GM12878 (cell line): Measurements from ENCODE around the gene BRD9. TPM values are rescaled to one million over a fixed set of nuclear protein-coding genes. Genes with fewer than 3 reads are reported as not detected.

Experiments used
- E2F4 ChIP-seq: IDR thresholded peaks from 2 replicates; pipeline ENCODE4 v1.6.1; 2012; ENCODE audit warnings: low read depth, low read length, improper control_type of control experiment
- EP300 ChIP-seq, 2 experiments: fragments of 150-350 bp in 1 of 2; IDR thresholded peaks; 2 replicates each; pipeline ENCODE4 v1.6.1; 2011 to 2012; ENCODE audit warnings: low read depth in 2 of 2, low read length in 2 of 2, borderline replicate concordance in 1 of 2, improper control_type of control experiment in 1 of 2, inconsistent platforms in 1 of 2; ENCODE audit not compliant: control insufficient read depth in 1 of 2
- EZH2 ChIP-seq: IDR thresholded peaks from 2 replicates; pipeline ENCODE4 v1.6.1; 2012; ENCODE audit warnings: low read depth, mild to moderate bottlenecking, control low read depth, inconsistent platforms, low read length, borderline replicate concordance; ENCODE audit not compliant: control insufficient read depth
- FOS ChIP-seq: IDR thresholded peaks from 3 replicates; pipeline ENCODE4 v1.6.1; 2011; ENCODE audit warnings: borderline replicate concordance; ENCODE audit not compliant: insufficient read length; ENCODE audit errors: extremely low read depth
- FOXM1 ChIP-seq: IDR thresholded peaks from 2 replicates; pipeline ENCODE4 v1.6.1; 2012; ENCODE audit warnings: low read depth, mild to moderate bottlenecking, inconsistent platforms, low read length, moderate library complexity
- GABPA ChIP-seq: IDR thresholded peaks from 2 replicates; pipeline ENCODE4 v1.6.1; 2014; ENCODE audit warnings: antibody characterized with exemption, low read depth, mild to moderate bottlenecking, inconsistent platforms
- GATAD2B ChIP-seq: fragments of 450-650 bp; conservative IDR thresholded peaks from 2 replicates; pipeline ENCODE4 v1.6.1; 2017; ENCODE audit warnings: low read depth, mild to moderate bottlenecking, moderate library complexity
- HCFC1 ChIP-seq: fragments of 150-350 bp; IDR thresholded peaks from 2 replicates; pipeline ENCODE4 v1.6.1; 2014; ENCODE audit warnings: low read length
- IKZF1 ChIP-seq: fragments of 450-650 bp; conservative IDR thresholded peaks from 2 replicates; pipeline ENCODE4 v1.6.1; 2017; ENCODE audit warnings: antibody characterized with exemption, mild to moderate bottlenecking
- KDM1A ChIP-seq: fragments of 200-600 bp; sonication (generic); IDR thresholded peaks from 2 replicates; pipeline ENCODE4 v1.6.1; 2016; ENCODE audit warnings: borderline replicate concordance
- MTA2 ChIP-seq: fragments of 450-650 bp; IDR thresholded peaks from 2 replicates; pipeline ENCODE4 v1.6.1; 2016; ENCODE audit warnings: low read depth, mild to moderate bottlenecking, moderate library complexity
- NBN ChIP-seq: fragments of 450-650 bp; IDR thresholded peaks from 2 replicates; pipeline ENCODE4 v1.6.1; 2016
- NR2C2 ChIP-seq: IDR thresholded peaks from 2 replicates; pipeline ENCODE4 v1.6.1; 2011; ENCODE audit warnings: borderline replicate concordance, low read depth; ENCODE audit not compliant: control insufficient read depth, insufficient read length
- RAD21 ChIP-seq: IDR thresholded peaks from 2 replicates; pipeline ENCODE4 v1.6.1; 2011; ENCODE audit warnings: mild to moderate bottlenecking, low read depth, low read length, moderate library complexity; ENCODE audit not compliant: insufficient read depth
- REST ChIP-seq: IDR thresholded peaks from 2 replicates; pipeline ENCODE4 v1.6.1; 2012; ENCODE audit warnings: mild to moderate bottlenecking, low read depth, low read length
- RFX5 ChIP-seq: IDR thresholded peaks from 2 replicates; pipeline ENCODE4 v1.6.1; 2011; ENCODE audit warnings: low read depth, low read length, improper control_type of control experiment
- RUNX3 ChIP-seq: IDR thresholded peaks from 2 replicates; pipeline ENCODE4 v1.6.1; 2012; ENCODE audit warnings: low read length, inconsistent platforms
- SIX5 ChIP-seq: IDR thresholded peaks from 2 replicates; pipeline ENCODE4 v1.6.1; 2011; ENCODE audit warnings: mild to moderate bottlenecking, low read depth, low read length, moderate library complexity; ENCODE audit not compliant: severe bottlenecking
- WRNIP1 ChIP-seq: IDR thresholded peaks from 2 replicates; pipeline ENCODE4 v1.6.1; 2011; ENCODE audit warnings: low read depth, low read length, improper control_type of control experiment, borderline replicate concordance
- ZNF217 ChIP-seq: fragments of 450-650 bp; IDR thresholded peaks from 2 replicates; pipeline ENCODE4 v1.6.1; 2017; ENCODE audit warnings: antibody characterized with exemption, mild to moderate bottlenecking
- ZNF274 ChIP-seq: IDR thresholded peaks from one replicate; pipeline ENCODE4 v1.8.0; 2011; ENCODE audit not compliant: insufficient read length, insufficient read depth
- ZNF592 ChIP-seq: fragments of 450-650 bp; IDR thresholded peaks from 2 replicates; pipeline ENCODE4 v1.6.1; 2017; ENCODE audit warnings: mild to moderate bottlenecking, moderate library complexity
- polyA plus RNA-seq, 11 experiments: library from polyadenylated mRNA; depleted of rRNA in 4 of 11; unstranded in 6 of 11; stranded (reverse) in 5 of 11; fragments of >200 nt; fragmentation: Nextera tagmentation in 4 of 11; fragmentation: Illumina TruSeq in 1 of 11; extraction: Ambion mirVana in 4 of 11; extraction: Trizol in 1 of 11; gene quantifications; 1 replicate in 1 of 11; 2 replicates in 10 of 11; pipeline versions ENCODE4 v1.2.1 to v1.2.3, GENCODE V29; 2011 to 2016; ENCODE audit warnings: inconsistent platforms in 2 of 11, missing spikeins in 2 of 11, low read depth in 1 of 11
- total RNA-seq, 4 experiments: library from RNA; depleted of rRNA in 3 of 4; stranded (reverse); fragments of >200 nt in 3 of 4; fragmentation: Illumina TruSeq in 1 of 4; extraction: Trizol in 1 of 4; gene quantifications; 2 replicates each; pipeline versions ENCODE4 v1.2.1 to v1.2.3, GENCODE V29; 2013 to 2021

Gene BRD9
- total and polyA plus RNA-seq, 10 of the 15 experiments (the other 5 are each of a cell fraction or from before 2014, with no cell fraction given): 2.0 to 48.6 (median 32.4) TPM

- TF ChIP-seq ZNF592 (no peak), HCFC1 (peak; percentile 71), E2F4 (peak; percentile 98), RAD21 (no peak), RFX5 (no peak), WRNIP1 (no peak), EZH2 (no peak), RUNX3 (0 out of 2 replicates have a peak, but pooled peaks have one; percentile 12), GATAD2B (peak; percentile 97), REST (0 out of 2 replicates have a peak, but pooled peaks have one; percentile 16), IKZF1 (peak; percentile 90), NBN (0 out of 2 replicates have a peak, but pooled peaks have one; percentile 32), KDM1A (no peak), MTA2 (no peak), SIX5 (peak; percentile 53), FOXM1 (no peak), ZNF217 (peak; percentile 76; the same call in 1 of the 2 replicates), NR2C2 (peak; percentile 85), ZNF274 (no peak), EP300 (IDR thresholded peaks at IDR 0.05; ENCODE audit: borderline replicate concordance in 1 of 2, control insufficient read depth in 1 of 2, low read depth in 2 of 2, low read length in 2 of 2) (no peak), GABPA (peak; percentile 91), FOS (no peak)
Measured at GRCh38 chr5:892394-893136, at the start of gene BRD9, which contains the start of gene TRIP13 (continued).
